ENCODE data around the gene GPRIN3.

GRCh38 chr4:89196745-89197144 lies 110.9 kb downstream of the GPRIN3 start:
- TF ChIP-seq POLR2AphosphoS5 (IDR thresholded peaks at IDR 0.05; ENCODE audit: borderline replicate concordance, low read depth, low read length) (no peak), EZH2 (IDR thresholded peaks at IDR 0.05) (no peak)

All from SK-N-MC (cell line).